GM19324 (cell line): ENCODE data around the gene CTPS1.
A peak's percentile ranks its signal among the peaks of the same experiment; 100 is the strongest.

Experiments used
- ATAC-seq: cut with Tn5 transposase; IDR thresholded peaks from one replicate; pipeline ENCODE4 v1.9.1; 2021; ENCODE audit warnings: mild to moderate bottlenecking, moderate library complexity; ENCODE audit not compliant: unreplicated experiment, low FRiP score

Gene CTPS1, protein sequence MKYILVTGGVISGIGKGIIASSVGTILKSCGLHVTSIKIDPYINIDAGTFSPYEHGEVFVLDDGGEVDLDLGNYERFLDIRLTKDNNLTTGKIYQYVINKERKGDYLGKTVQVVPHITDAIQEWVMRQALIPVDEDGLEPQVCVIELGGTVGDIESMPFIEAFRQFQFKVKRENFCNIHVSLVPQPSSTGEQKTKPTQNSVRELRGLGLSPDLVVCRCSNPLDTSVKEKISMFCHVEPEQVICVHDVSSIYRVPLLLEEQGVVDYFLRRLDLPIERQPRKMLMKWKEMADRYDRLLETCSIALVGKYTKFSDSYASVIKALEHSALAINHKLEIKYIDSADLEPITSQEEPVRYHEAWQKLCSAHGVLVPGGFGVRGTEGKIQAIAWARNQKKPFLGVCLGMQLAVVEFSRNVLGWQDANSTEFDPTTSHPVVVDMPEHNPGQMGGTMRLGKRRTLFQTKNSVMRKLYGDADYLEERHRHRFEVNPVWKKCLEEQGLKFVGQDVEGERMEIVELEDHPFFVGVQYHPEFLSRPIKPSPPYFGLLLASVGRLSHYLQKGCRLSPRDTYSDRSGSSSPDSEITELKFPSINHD

DNA sequence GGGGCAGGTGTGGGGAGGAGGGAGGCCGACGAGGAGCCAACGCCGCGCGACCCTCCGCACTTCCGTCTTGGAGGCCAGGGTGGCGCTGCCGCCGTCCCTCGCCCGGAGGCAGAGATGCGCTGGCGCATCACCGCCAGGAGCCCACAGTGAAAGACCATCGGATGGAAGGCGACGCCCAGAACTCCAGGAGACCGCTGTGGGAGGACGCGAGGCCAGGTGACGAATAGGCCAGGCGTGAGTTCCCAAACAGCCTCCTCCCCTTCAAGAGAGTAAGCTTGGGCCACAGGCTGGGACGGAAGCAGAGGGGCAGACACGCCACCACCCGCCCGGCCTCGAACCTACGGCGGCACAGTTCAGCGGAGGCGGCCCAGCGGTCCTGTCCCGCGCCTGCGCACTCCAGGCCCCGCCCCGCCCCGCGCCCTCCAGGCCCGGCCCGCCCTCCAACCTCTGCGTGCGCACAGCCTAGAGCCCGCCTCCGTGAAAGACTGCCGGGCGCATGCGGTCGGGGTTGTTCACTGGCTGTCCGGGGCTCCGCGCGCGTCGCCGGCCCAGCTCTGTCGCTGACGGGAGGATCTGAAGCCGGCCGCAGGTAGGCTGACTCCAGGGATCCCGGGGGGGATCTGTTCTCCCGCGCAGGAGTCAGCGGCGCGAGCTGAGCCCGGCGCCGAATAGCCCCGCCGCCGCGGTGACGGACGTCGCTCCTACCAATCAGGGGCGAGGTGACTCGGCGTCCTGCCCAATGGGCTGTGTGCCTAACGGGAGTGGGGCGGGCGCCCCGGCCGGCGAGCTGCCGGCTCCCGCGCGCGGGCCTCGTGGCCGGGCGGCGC, at the start of gene CTPS1:
Gene CTPS1, plus strand, starts transcription at position 456 of the 827 bp plus-strand sequence. CDS start 3,595 bp downstream, outside the sequence.
- ATAC-seq = peak; percentile 92

DNA sequence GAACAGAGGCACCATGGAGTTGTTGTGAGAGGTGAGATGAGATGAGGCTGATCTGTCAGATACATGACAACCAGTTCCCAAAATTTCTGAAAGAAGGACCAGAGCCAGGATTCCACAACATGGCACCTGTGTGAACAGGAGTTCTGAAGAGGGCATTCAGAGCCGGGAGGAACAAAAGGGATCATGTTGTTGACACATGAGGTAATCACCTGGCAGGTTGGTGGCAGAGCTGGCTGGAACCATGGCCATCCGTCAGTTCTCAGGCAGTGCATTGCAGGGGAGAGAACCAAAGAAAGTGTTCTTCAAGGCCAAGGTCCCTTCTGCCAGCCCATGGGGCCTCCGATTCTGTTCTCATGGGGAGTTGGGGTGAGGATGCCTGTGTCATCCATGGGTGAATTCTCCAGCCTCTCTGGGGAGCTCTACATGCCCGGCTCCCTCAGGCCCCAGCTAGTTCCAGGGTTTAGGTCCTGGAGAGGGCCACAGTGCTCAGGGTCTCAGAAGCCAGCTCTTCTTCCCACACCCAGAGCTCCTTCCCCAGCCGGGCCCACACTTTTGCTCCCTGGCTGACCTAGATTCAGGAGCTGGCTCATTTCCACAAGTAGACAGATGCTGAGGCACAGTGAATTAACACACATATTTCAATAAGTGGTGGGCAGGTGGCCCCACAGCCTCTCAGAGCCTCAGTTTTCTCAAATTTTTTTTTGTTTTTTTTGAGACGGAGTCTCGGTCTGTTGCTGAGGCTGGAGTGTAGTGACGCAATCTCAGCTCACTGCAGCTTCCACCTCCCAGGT, 49.1 kb upstream of the CTPS1 start:
- no peak for ATAC-seq

DNA sequence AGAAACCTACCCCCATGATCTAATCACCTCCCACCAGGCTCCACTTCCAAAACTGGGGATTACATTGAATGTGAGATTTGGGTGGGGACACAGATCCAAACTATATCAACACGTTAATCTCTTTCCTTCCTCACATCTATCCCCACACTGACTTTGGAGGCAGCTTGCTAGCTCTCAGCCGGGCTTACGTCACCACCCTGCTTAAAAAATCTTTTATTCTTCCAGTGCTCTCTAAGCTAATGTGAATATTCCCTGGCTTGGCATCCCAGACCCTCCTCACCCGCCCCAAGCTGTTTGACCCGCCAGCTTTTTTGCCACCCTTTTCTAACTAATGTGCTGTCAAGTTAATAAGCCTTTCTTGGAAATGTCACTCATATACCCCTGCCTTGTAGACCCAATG, 47.9 kb upstream of the CTPS1 start:
- ATAC-seq = no peak

DNA sequence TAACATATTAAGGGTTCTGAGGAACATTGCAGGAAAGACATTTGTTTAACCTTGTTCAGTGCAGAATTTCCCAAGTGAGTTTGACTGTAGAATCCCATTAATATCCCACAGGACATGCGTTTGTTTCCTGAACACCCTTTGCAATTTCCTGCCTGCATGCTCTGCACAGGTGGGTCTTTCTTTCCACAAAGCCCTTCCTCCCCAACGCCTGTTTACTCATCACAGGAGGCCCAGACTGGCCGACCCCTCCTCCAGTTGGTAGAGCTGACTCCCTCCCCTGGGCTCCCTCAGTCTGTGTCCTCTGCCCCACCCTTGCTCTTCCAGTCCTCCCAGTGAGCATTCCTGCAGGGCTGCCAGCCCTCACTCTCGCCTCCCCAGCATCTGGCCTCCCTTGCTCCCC, 47.5 kb upstream of the CTPS1 start:
- ATAC-seq = no peak

DNA sequence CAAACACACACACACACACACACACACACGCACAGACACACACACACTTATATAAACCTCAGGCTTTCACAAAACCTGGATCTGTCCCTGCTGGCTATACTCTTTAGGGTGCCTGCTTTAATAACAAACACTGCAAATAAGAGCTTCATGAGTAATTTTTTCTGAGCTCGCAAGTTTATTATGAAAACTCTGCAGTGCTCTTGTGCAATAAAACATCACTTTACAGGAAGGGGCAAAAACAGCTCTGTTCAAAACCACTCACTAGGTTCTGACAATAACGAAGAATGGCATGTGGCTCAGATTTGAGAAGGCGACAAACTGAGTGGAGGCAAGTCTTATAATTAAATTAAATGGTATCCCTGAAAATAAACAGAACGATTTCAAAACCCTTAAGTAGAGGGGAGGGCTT, 42.6 kb upstream of the CTPS1 start:
- no peak for ATAC-seq

DNA sequence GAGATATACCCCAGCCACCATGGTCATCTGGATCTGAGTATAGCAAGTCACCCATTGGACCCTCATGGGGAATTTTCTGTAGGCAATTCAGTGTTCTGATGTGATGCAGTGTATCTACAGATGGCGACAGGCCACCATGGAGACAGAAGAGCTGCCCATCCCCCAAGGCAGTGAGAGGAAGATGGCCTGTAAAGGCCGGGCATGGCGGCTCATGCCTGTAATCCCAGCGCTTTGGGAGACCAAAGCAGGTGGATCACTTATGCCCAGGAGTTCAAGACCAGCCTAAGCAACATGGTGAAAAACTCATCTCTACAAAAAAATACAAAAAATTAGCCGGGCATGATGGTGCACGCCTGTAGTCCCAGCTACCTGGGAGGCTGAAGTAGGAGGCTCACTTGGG, 41.1 kb upstream of the CTPS1 start:
- no peak for ATAC-seq

DNA sequence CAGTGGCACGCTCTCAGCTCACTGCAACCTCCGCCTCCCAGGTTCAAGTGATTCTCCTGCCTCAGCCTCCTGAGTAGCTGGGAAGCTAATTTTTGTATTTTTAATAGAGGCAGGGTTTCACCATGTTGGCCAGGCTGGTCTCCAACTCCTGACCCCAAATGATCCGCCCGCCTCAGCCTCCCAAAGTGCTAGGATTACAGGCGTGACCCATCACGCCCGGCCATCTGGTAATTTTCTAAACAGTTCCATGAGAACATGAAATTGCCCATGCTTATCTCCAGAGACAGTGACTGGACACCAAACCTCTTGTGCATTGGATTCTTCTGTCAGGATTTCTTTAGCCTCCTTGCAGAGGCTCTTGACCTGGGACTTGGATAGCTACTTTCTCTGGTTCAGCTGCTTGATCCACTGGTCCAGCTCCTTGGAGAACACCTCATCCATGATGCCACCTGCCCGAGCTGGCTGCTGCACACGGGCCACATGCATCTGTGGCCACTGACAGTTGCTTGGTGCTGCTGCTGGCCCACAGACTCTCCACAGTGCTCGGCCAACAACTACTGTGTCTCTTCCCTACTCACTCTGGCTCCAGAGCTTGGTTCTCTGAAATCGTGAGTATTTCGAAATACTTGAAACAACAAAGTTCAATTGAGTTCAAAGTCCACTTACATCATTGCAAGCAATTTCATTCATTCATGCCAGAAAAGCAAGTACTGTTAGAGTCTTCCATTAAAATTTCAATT, 40.0 kb upstream of the CTPS1 start:
- no peak for ATAC-seq

DNA sequence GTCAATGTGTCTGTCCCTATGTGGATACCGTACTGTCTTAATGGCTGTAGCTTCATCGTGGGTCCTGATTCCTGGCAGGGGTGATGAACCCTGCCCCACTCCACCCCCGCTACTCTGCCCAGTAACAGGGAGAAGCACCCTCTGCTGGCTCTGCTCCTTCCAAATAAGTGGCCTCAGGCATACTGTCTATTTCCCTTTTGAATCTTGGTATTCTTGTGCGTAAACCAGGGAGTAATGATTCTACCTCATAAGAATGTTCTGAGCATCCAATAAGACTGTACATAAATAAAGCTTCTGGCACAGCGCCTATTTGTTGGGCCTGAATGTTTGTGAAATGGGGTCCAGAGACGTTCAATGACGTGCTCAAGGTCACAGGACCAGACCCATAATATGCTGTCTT, 35.2 kb upstream of the CTPS1 start:
- no peak for ATAC-seq

DNA sequence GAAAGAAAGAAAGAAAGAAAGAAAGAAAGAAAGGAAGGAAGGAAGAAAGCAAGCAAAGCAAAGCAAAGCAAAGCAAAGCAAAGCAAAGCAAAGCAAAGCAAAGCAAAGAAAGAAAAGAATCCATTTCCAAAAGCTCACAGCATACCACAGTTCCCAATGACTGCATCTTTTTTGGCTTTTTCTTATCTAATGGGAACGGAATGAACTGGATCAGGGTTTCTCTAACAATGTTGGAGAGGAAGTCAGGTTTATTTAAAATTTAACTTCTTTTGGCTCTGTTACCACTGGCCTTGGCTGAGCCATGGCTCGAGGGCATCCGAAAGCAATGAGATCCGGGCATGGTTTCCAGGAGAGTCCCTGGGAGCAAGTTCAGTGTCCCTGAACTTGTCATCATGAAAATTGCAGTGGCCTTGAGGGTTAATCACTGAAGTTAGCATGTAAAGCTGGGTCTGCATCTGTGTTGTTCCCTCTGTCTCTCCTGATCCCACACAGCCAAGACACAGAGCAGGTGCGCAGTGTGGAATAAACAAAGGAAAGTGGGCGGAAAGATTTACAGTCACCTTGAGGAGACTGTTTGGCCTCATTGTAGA, 34.6 kb upstream of the CTPS1 start:
- no peak for ATAC-seq

DNA sequence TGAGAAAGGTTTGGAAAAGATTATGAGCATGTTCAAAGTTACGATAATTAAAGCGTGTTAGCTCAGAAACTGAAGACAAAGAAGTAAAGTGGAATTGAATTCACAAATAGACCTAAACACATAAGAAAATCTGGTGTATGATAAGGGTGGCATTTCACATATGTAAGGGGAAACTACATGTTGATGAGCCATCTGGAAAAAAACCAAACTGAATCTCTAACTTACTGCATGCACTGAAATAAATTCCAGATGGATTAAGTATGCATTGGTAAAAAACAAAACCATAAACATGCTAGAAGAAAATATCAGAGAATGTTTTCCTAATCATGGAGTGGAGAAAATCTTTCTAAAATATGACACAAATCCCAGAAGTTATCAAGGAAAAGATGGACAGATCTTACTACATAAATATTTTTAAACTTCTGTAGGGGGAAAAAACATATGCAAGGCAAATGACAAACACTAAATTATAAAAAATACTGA, 34.0 kb upstream of the CTPS1 start:
- no peak for ATAC-seq

DNA sequence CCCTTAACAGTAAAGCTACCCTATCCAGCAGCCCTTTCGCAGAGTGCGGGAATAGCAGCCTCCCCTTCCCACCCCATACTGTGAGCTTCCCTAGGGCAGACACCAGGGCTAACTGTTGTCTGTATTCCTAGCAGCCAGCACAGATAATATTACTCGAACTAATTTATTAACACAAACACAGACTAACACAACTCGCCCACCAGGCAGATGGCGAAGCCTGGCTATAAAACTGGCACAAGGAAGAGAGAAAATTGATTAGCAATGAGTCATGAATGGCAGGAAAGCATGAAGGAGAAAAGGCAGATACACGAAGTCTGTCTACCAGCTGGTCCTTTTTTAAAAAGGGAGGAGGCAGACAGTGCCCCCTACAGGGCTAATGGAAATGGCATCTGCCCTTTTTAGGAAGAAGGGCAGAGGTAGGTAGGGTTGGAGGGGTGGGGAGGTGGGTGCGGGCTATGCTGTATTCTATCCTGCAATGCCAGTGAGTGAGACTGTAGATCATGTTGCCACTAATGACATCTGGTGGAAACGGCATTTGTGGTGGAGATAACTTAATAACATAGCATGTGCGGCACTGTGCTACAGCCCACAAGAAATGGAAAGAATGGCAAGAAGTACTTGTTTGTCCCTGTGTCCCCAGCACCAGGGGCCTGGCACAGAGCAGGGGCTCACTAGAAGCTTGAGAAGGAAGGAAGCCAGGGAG, 30.6 kb upstream of the CTPS1 start:
- ATAC-seq = no peak

DNA sequence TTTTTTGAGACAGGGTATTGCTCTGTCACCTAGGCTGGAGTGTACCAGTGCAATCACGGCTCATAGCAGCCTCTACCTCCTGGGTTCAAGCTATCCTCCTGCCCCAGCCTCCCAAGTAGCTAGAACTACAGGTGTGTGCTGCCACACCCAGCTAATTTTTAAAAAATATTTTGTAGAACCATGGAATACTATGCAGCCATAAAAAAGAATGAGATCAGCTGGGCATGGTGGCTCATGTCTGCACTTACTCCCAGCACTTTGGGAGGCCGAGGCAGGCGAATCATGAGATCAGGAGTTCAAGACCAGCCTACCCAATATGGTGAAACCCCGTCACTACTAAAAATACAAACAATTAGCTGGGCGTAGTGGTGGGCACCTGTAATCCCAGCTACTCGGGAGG, 29.9 kb upstream of the CTPS1 start:
- ATAC-seq = no peak

DNA sequence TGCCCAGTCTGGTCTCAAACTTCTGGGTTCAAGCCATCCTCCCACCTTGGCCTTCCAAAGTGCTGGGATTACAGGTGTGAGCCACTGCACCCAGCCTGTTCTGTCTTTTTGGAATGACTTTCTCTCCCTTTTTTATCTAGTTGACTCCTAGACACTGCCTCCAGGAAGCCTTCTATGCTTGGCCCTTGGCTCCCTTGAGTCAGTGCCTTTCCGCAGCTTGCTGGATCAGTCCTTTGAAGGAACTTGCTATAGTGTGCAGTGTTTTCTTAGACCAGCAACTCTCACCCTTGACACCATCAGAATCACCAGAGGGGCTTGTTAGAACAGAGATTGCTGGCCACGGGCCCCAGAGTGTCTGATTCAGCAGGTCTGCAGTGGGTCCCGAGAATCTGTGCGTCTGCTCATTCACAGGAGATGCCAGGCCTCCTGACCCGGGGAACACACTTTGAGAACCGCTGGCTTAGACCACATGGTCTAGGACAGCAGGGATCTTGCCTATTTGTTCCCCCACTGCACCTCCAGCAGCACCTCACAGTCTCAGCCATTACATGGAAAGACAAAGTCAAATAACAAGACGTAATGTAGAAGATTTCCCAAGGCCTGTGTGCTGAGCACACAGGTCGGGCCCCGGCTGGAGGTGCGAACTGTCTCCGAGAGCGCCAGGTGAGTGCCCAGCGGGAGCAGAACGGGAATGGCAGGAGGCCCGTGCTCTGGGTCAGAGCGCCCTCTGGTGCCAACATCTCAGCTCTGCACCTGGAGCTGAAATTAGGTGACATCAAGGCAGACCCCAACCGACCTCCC, 27.4 kb upstream of the CTPS1 start:
- ATAC-seq = no peak

DNA sequence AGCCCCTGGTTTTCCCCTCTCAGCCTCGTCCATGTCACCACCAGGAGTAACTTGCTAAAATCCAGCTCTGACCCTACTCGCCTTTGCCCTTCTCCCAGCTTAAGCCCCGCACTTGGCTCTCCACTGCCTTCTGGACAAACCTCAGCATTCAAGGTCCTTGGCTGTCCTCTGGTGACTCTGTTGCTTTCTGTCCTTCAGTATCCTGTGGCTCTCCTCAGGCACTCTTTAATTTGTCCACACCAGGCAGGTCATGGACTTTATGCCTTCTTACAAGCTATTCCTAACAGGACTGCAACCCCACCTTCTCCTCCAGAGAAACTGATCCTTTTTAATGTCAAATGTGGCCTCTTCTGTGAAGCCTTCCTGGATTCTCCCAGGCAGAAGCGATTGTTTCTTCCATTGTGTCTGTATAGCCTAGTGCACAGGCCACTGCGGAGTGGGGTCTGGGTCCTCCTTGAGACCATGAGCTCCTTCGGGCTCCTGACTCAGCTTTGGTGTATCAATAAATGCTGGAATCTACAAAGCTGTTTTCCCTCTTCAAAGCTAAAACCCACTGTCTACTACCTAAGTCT, 26.7 kb upstream of the CTPS1 start:
- no peak for ATAC-seq

DNA sequence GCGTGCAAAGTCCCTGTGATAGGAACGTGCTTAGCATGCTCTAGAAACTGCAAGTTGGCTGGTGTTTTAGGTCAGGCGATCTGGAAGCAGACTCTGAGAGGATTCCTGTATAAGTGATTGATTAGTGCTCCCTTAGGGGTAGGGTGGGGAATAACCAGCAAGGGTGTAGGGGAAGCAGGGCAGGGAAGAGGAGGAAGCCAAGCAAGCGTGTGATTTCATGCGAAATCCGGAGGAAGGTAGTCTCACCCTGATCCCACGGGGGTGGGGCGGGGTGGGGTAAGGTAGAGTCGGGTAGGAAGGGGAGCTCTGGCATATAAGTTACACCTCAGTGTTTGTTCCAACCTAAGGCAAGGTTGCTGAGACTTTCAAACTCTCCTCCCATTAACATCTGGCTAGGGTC, 24.9 kb upstream of the CTPS1 start:
- ATAC-seq = no peak

DNA sequence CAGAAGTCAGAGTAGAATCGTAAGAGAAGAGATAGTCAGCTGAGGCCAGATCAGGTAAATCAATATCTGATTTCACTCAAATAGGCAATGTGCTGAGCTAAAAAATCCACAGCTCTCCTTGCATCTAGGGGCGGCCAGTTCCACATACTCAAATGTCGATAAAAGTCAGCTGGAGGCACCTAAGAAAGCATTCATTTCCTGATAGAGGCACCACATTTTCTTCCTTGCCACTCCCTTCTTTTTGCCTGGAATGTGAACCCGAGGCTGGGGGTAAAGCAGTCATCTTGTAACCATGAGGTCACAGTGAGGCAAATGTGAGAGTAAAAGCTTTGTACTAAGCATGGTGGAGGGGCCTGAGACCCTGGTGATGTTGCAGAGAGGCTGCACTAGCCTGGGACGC, 24.2 kb upstream of the CTPS1 start:
- no peak for ATAC-seq

DNA sequence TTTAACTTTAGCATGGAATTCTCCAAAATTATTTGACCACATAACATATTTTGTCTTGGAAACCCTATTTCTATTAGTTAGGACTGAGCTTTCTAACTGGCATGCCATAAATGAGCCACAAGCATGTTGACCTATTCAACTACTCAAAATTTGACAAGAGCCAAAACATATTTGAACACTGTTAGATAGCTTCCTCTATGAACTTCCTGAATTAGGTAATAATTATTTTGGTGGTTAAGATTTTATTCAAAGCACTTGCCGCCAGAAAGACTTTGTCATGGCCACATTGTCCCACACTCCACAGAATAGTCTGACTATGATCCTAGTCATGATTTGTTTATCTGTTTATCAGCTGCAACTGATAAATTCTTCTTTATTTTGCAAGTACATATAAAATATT, 23.1 kb upstream of the CTPS1 start:
- ATAC-seq = no peak

DNA sequence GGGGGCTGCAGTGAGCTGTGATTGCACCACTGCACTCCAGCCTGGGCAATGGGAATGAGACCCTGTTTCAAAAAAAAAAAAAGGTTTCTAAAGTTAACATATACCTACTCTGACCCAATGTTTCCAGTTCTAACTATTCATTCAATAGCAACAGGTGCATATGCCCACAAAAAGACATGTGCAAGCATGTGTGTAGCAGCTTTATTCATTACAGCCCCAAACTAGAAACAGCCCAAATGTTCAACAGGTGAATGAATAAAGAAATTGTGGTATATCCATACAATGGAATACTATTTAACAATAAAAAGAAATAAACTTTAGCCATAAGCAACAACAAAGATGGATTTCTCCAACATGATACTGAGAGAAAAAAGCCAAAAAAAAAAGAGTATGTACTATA, 21.3 kb upstream of the CTPS1 start:
- no peak for ATAC-seq
